CD4-positive, alpha-beta T cell treated with Interferon alpha-2 for 1 hour (primary cell): Measurements from ENCODE around the gene HOMER1.
"Not testable (repeated sequence)": the region's sequence is repeated elsewhere in the genome, so short reads cannot be mapped to it uniquely, and the experiment has no call there.

Source experiments
- DNase-seq, 2 donors: peaks; one replicate each; pipeline ENCODE4 v3.0.0-alpha.2; 2020 to 2022

HOMER1 gene

GRCh38 chr5:79516331-79516730 lies 2.4 kb upstream of the HOMER1 start:
- not testable (repeated sequence) for DNase-seq

- DNase-seq: peak; percentile 94
These were observed 614 bp upstream of the HOMER1 start for GRCh38 chr5:79514391-79515105.

GRCh38 chr5:79513308-79513703 lies 628 bp downstream of the HOMER1 start:
- DNase-seq: no peak

- DNase-seq: no peak
These were observed 1.2 kb downstream of the HOMER1 start for GRCh38 chr5:79512471-79513307.

GRCh38 chr5:79512049-79512448 lies 1.9 kb downstream of the HOMER1 start:
- DNase-seq: no peak

GRCh38 chr5:79510638-79511037 lies 3.3 kb downstream of the HOMER1 start:
- DNase-seq: no peak

- no peak for DNase-seq
These were observed 4.6 kb downstream of the HOMER1 start for GRCh38 chr5:79509244-79509885.

GRCh38 chr5:79508794-79509193 lies 5.1 kb downstream of the HOMER1 start:
- no peak for DNase-seq

GRCh38 chr5:79508354-79508753 lies 5.6 kb downstream of the HOMER1 start:
- no peak for DNase-seq

GRCh38 chr5:79507251-79508205 lies 6.4 kb downstream of the HOMER1 start:
- DNase-seq: no peak

GRCh38 chr5:79505138-79505537 lies 8.8 kb downstream of the HOMER1 start:
- no peak for DNase-seq

- DNase-seq: no peak
These were observed 10.0 kb downstream of the HOMER1 start for GRCh38 chr5:79503794-79504495.

- no peak for DNase-seq
These were observed 14.2 kb downstream of the HOMER1 start for GRCh38 chr5:79499640-79500273.

GRCh38 chr5:79495311-79495710 lies 18.6 kb downstream of the HOMER1 start:
- DNase-seq: no peak

- no peak for DNase-seq
These were observed 20.2 kb downstream of the HOMER1 start for GRCh38 chr5:79493596-79494345.

- DNase-seq: no peak
These were observed 22.1 kb downstream of the HOMER1 start for GRCh38 chr5:79491690-79492317.

- no peak for DNase-seq
These were observed 23.5 kb downstream of the HOMER1 start for GRCh38 chr5:79490323-79490936.

- DNase-seq: no peak
These were observed 24.2 kb downstream of the HOMER1 start for GRCh38 chr5:79489773-79490172.

- DNase-seq: no peak
These were observed 25.2 kb downstream of the HOMER1 start for GRCh38 chr5:79488775-79489174.

- no peak for DNase-seq
These were observed 25.9 kb downstream of the HOMER1 start for GRCh38 chr5:79488058-79488457.
